GM18861 (cell line): ENCODE results near the gene FOXJ3.

ENCODE experiments used
- ATAC-seq: cut with Tn5 transposase; IDR thresholded peaks from one replicate; pipeline ENCODE4 v1.9.1; 2021; ENCODE audit not compliant: unreplicated experiment

Gene FOXJ3

GRCh38 chr1:42311897-42312296, 23.1 kb downstream of the FOXJ3 start:
- no peak for ATAC-seq

- no peak for ATAC-seq
Measured at GRCh38 chr1:42311138-42311537, 23.9 kb downstream of the FOXJ3 start.

GRCh38 chr1:42306977-42307376, 28.1 kb downstream of the FOXJ3 start:
- ATAC-seq, result no peak

- no peak for ATAC-seq
Measured at GRCh38 chr1:42305639-42306038, 29.4 kb downstream of the FOXJ3 start.

GRCh38 chr1:42302034-42302433, 33.0 kb downstream of the FOXJ3 start:
- no peak for ATAC-seq

- no peak for ATAC-seq
Measured at GRCh38 chr1:42298520-42298919, 36.5 kb downstream of the FOXJ3 start.

- no peak for ATAC-seq
Measured at GRCh38 chr1:42295816-42296215, 39.2 kb downstream of the FOXJ3 start.

GRCh38 chr1:42290130-42290529, 44.9 kb downstream of the FOXJ3 start:
- ATAC-seq, result no peak

GRCh38 chr1:42288311-42288985, 46.6 kb downstream of the FOXJ3 start:
- ATAC-seq, result no peak

GRCh38 chr1:42282867-42283583, 52.0 kb downstream of the FOXJ3 start:
- no peak for ATAC-seq

GRCh38 chr1:42282024-42282579, 52.9 kb downstream of the FOXJ3 start:
- ATAC-seq, result no peak

GRCh38 chr1:42280821-42281220, 54.2 kb downstream of the FOXJ3 start:
- ATAC-seq, result no peak

- ATAC-seq, result no peak
Measured at GRCh38 chr1:42279055-42279454, 56.0 kb downstream of the FOXJ3 start.

GRCh38 chr1:42272920-42273319, 62.1 kb downstream of the FOXJ3 start:
- ATAC-seq, result no peak

GRCh38 chr1:42267904-42268303, 67.1 kb downstream of the FOXJ3 start:
- no peak for ATAC-seq

GRCh38 chr1:42266253-42267135, 68.5 kb downstream of the FOXJ3 start:
- ATAC-seq, result no peak

- ATAC-seq, result no peak
Measured at GRCh38 chr1:42264511-42265190, 70.4 kb downstream of the FOXJ3 start.

GRCh38 chr1:42263019-42263418, 72.0 kb downstream of the FOXJ3 start:
- no peak for ATAC-seq

- ATAC-seq, result no peak
Measured at GRCh38 chr1:42260376-42261070, 74.5 kb downstream of the FOXJ3 start.

GRCh38 chr1:42259739-42260064, 75.3 kb downstream of the FOXJ3 start:
- no peak for ATAC-seq
